ENCODE measurements around the gene CTSE. TPM values are rescaled to one million over a fixed set of nuclear protein-coding genes. Genes with fewer than 3 reads are reported as not detected.

The CTSE gene
- polyA plus RNA-seq, 1 donor (not counting 4 experiments of a cell fraction or from before 2014, with no cell fraction given), result 0.33 TPM

DNA sequence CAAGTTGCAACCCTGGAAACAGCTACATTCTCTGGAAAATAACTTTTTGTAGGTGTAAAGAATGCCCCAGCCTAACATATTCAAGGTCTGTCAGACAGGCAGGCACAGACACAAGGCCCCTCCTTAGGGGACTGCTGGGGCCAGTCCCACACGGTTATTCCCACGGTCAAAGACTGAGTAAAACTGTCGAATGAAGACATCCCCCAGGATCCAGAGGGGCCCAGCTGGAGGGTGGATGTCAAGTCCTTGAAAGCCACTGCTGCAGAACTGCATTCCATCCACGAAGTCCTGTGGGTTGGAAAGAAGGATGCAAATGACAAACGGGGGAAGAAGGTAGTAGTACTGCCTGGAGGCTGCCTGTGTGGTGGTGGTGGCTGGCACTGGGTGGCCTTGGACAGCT is 13.6 kb downstream of the CTSE start:
- no peak for DNase-seq (ENCODE audit: low read depth, low spot score)
- dilution Hi-C loops (cut with MboI; ENCODE audit: extremely low pct_ligation_motif_present, low sequenced_read_pairs), result no loop called here
- peaks cover 9% of the 10 kb centered on the region for H3K4me1 ChIP-seq (ENCODE audit: control insufficient read depth, extremely low read depth, insufficient read depth, low read length)

DNA sequence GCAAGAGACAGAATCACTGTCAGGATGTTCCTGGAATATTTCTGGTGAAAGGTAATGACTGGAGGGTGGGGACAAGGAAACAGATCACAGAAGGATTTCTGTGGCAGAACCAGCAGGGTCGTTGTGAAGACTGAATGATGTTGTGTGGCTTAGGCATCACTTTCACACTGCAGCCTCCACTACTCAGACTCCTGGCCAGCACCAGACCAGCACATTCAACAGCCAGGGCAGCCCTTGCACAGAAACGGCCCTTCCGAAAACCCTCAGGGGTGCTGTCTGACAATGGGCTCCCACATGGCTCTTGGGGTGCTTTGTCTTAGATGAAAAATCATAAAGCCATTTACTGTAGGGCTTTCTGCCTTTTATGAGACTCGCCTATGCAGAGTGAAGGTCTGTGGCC is 16.7 kb downstream of the CTSE start:
- Histone ChIP-seq H3K36me3 (ENCODE audit: control insufficient read depth in 2 of 2, extremely low read depth in 1 of 2, insufficient read depth in 2 of 2, low read length in 2 of 2) (no peaks in the 10 kb centered on the region), H3K4me3 (ENCODE audit: control insufficient read depth in 2 of 3, extremely low read depth in 1 of 3, insufficient read depth in 2 of 3, low read depth in 1 of 3, low read length in 3 of 3) (no peak overlapping the region), H3K4me2 (ENCODE audit: control insufficient read depth, extremely low read depth, insufficient read depth, low read depth, low read length) (no peak overlapping the region), H3K27ac (ENCODE audit: control insufficient read depth, insufficient read depth, low read length) (no peak overlapping the region), H3K9me3 (ENCODE audit: control insufficient read depth, low read depth, low read length) (no peaks in the 10 kb centered on the region), H3K9me1 (ENCODE audit: control insufficient read depth, extremely low read depth, insufficient read depth, low read length) (no peaks in the 10 kb centered on the region), H3K4me1 (ENCODE audit: control insufficient read depth, extremely low read depth, insufficient read depth, low read length) (peaks cover 40% of the 10 kb centered on the region), H4K20me1 (ENCODE audit: control insufficient read depth, extremely low read depth, insufficient read depth, low read length) (no peaks in the 10 kb centered on the region), H3K9ac (ENCODE audit: control insufficient read depth, extremely low read depth, insufficient read depth, low read length) (no peak overlapping the region), H2AFZ (ENCODE audit: control insufficient read depth, low read length) (no peak overlapping the region), H3K79me2 (ENCODE audit: control insufficient read depth, insufficient read depth, low read length) (no peaks in the 10 kb centered on the region), H3K27me3 (ENCODE audit: control insufficient read depth, extremely low read depth, insufficient read depth, low read length) (no peaks in the 10 kb centered on the region)
- DNase-seq (ENCODE audit: low read depth, low spot score) (no peak), FAIRE-seq (no peak)
- dilution Hi-C loops (cut with MboI; ENCODE audit: extremely low pct_ligation_motif_present, low sequenced_read_pairs), result no loop called here
- no peak for TF ChIP-seq EZH2 (IDR thresholded peaks at IDR 0.05; ENCODE audit: low read length)
- TF ChIP-seq, protein P1, sequence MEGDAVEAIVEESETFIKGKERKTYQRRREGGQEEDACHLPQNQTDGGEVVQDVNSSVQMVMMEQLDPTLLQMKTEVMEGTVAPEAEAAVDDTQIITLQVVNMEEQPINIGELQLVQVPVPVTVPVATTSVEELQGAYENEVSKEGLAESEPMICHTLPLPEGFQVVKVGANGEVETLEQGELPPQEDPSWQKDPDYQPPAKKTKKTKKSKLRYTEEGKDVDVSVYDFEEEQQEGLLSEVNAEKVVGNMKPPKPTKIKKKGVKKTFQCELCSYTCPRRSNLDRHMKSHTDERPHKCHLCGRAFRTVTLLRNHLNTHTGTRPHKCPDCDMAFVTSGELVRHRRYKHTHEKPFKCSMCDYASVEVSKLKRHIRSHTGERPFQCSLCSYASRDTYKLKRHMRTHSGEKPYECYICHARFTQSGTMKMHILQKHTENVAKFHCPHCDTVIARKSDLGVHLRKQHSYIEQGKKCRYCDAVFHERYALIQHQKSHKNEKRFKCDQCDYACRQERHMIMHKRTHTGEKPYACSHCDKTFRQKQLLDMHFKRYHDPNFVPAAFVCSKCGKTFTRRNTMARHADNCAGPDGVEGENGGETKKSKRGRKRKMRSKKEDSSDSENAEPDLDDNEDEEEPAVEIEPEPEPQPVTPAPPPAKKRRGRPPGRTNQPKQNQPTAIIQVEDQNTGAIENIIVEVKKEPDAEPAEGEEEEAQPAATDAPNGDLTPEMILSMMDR (optimal IDR thresholded peaks at IDR 0.05 in 1 of 3, IDR thresholded peaks at IDR 0.05 in 1 of 3, conservative IDR thresholded peaks at IDR 0.05 in 1 of 3; ENCODE audit: extremely low read depth in 1 of 3, insufficient read depth in 2 of 3, low read length in 3 of 3), result no peak

More for the DNA sequence above, 13.6 kb downstream of the CTSE start:
- no peaks in the 10 kb centered on the region for H4K20me1 ChIP-seq (ENCODE audit: control insufficient read depth, extremely low read depth, insufficient read depth, low read length)
- H3K79me2 ChIP-seq (ENCODE audit: control insufficient read depth, insufficient read depth, low read length), result no peaks in the 10 kb centered on the region
- H2AFZ ChIP-seq (ENCODE audit: control insufficient read depth, low read length), result no peak overlapping the region
- H3K9me1 ChIP-seq (ENCODE audit: control insufficient read depth, extremely low read depth, insufficient read depth, low read length), result no peaks in the 10 kb centered on the region
- no peak overlapping the region for H3K9ac ChIP-seq (ENCODE audit: control insufficient read depth, extremely low read depth, insufficient read depth, low read length)
- no peaks in the 10 kb centered on the region for H3K27me3 ChIP-seq (ENCODE audit: control insufficient read depth, extremely low read depth, insufficient read depth, low read length)
- H3K36me3 ChIP-seq (ENCODE audit: control insufficient read depth in 2 of 2, extremely low read depth in 1 of 2, insufficient read depth in 2 of 2, low read length in 2 of 2), result no peaks in the 10 kb centered on the region
- no peak overlapping the region for H3K4me2 ChIP-seq (ENCODE audit: control insufficient read depth, extremely low read depth, insufficient read depth, low read depth, low read length)
- no peaks in the 10 kb centered on the region for H3K9me3 ChIP-seq (ENCODE audit: control insufficient read depth, low read depth, low read length)
- no peak for FAIRE-seq
- no peak overlapping the region for H3K27ac ChIP-seq (ENCODE audit: control insufficient read depth, insufficient read depth, low read length)
- H3K4me3 ChIP-seq (ENCODE audit: control insufficient read depth in 2 of 3, extremely low read depth in 1 of 3, insufficient read depth in 2 of 3, low read depth in 1 of 3, low read length in 3 of 3), result no peak overlapping the region
- TF ChIP-seq, protein P1 (optimal IDR thresholded peaks at IDR 0.05 in 1 of 3, IDR thresholded peaks at IDR 0.05 in 1 of 3, conservative IDR thresholded peaks at IDR 0.05 in 1 of 3; ENCODE audit: extremely low read depth in 1 of 3, insufficient read depth in 2 of 3, low read length in 3 of 3), result no peak
- no peak for TF ChIP-seq EZH2 (IDR thresholded peaks at IDR 0.05; ENCODE audit: low read length)
